Breast epithelium (tissue), 4 donors: ENCODE measurements around the gene OPCML. TPM values are rescaled to one million over a fixed set of nuclear protein-coding genes. Genes with fewer than 3 reads are reported as not detected.

Experiments used
- DNase-seq, 2 donors: peaks; one replicate each; pipeline ENCODE4 v3.0.0-alpha.2; 2019; ENCODE audit warnings: low spot score in 2 of 2
- H3K27ac ChIP-seq, 2 donors: fragments of 200-600 bp; sonication (generic) in 1 of 2; one replicate each; pipeline ENCODE4 v1.5.1; 2016 to 2019; ENCODE audit warnings: mild to moderate bottlenecking in 1 of 2
- H3K27me3 ChIP-seq, 2 donors: fragments of 200-600 bp; sonication (generic) in 1 of 2; one replicate each; pipeline versions ENCODE4 v1.5.1 to v1.6.0; 2017 to 2019; ENCODE audit warnings: control low read depth in 1 of 2, mild to moderate bottlenecking in 1 of 2
- H3K36me3 ChIP-seq: fragments of 200-600 bp; one replicate; pipeline ENCODE4 v1.5.1; 2019
- H3K4me1 ChIP-seq, 2 donors: fragments of 200-600 bp; sonication (generic); one replicate each; pipeline ENCODE4 v1.5.1; 2016 to 2019; ENCODE audit warnings: control low read depth in 1 of 2
- H3K4me3 ChIP-seq, 3 donors: fragments of 200-600 bp; sonication (generic); 1 replicate in 2 of 3; 2 replicates in 1 of 3; pipeline ENCODE4 v1.5.1; 2016 to 2019; ENCODE audit warnings: mild to moderate bottlenecking in 3 of 3, moderate library complexity in 2 of 3
- H3K9me3 ChIP-seq, 2 donors: fragments of 200-600 bp; sonication (generic) in 1 of 2; one replicate each; pipeline ENCODE4 v1.5.1; 2016 to 2019; ENCODE audit warnings: control low read depth in 1 of 2
- CTCF ChIP-seq, 3 donors: fragments of 450-650 bp; IDR thresholded peaks; one replicate each; pipeline ENCODE4 v1.5.1; 2016 to 2017; ENCODE audit warnings: antibody characterized with exemption in 3 of 3, mild to moderate bottlenecking in 3 of 3, moderate library complexity in 3 of 3
- POLR2A ChIP-seq: fragments of 450-650 bp; IDR thresholded peaks from one replicate; pipeline ENCODE4 v1.6.1; 2016; ENCODE audit warnings: antibody characterized with exemption, mild to moderate bottlenecking, moderate library complexity
- POLR2AphosphoS5 ChIP-seq, 3 donors: sonication (generic); formaldehyde crosslinking; IDR thresholded peaks; one replicate each; pipeline ENCODE4 v1.6.1; 2017; ENCODE audit warnings: antibody characterized with exemption in 3 of 3
- intact Hi-C: fragments of 100-400 bp; cut with DNase I; formaldehyde crosslinking; loops from one replicate; pipeline ENCODE4 v1.15.1; 2023; ENCODE audit warnings: low total_unique reads
- total RNA-seq, 3 donors: library from RNA; depleted of rRNA; stranded (reverse); fragments of >200 nt; gene quantifications; one replicate each; pipeline ENCODE4 v1.1.0, GENCODE V29; 2016

Gene OPCML
- total RNA-seq, 3 donors from 2014 or later, result not detected

GRCh38 chr11:132586801-132587200 is 945.5 kb downstream of the OPCML start:
- Histone ChIP-seq H3K9me3 (no peaks in the 10 kb centered on the region), H3K27me3 (no peaks in the 10 kb centered on the region), H3K4me1 (no peaks in the 10 kb centered on the region), H3K4me3 (no peak overlapping the region), H3K27ac (no peak overlapping the region), H3K36me3 (no peaks in the 10 kb centered on the region)
- intact Hi-C loops, result loop anchor here (5.0 kb wide), 1 partner anchor 990 kb away; no protein-coding TSS in a partner anchor
- no peak for TF ChIP-seq CTCF (IDR thresholded peaks at IDR 0.05)
- no peak for TF ChIP-seq POLR2A
- no peak for TF ChIP-seq POLR2AphosphoS5 (IDR thresholded peaks at IDR 0.05)
- DNase-seq, result no peak

DNA sequence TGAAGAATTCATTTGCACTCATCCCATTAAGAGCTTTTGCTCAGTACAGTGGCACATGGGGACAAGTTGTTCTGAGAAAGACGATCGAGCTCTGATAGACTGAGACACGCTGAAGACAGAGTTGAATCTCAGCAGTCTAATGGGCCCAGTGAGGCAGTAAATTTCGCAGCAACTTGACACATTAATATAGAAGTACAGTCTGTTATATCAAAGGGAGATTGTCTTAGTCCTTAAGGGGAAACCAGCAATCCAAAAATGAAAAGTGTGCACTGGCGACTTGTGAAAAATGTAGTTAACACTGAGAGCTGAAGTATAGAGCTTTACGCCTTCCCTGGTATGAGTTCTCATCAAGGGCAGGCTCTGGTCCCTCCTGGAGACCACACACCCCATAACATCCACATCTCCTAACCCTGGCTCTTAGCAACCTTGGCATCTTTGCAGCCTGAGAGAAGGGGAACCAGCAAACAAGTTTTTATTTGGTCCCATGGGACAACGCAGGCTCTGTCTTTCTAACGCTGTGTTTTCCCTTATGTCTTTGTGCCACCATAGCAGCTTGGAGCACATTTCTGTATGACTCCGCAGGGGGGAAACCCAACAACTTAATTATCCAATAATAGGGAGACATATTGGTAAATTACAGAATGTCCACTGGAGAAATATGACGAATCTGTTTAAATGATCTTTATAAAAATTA is 952.5 kb downstream of the OPCML start:
- H3K4me1 ChIP-seq, result no peaks in the 10 kb centered on the region
- H3K4me3 ChIP-seq, result no peak overlapping the region
- H3K36me3 ChIP-seq, result no peaks in the 10 kb centered on the region
- H3K27ac ChIP-seq, result no peak overlapping the region
- DNase-seq, result no peak
- TF ChIP-seq POLR2AphosphoS5 (IDR thresholded peaks at IDR 0.05) (no peak), POLR2A (no peak), CTCF (IDR thresholded peaks at IDR 0.05) (no peak)
- no peaks in the 10 kb centered on the region for H3K27me3 ChIP-seq
- intact Hi-C loops, result no loop called here
- peaks cover 3 to 4% of the 10 kb centered on the region in 2 donors for H3K9me3 ChIP-seq

DNA sequence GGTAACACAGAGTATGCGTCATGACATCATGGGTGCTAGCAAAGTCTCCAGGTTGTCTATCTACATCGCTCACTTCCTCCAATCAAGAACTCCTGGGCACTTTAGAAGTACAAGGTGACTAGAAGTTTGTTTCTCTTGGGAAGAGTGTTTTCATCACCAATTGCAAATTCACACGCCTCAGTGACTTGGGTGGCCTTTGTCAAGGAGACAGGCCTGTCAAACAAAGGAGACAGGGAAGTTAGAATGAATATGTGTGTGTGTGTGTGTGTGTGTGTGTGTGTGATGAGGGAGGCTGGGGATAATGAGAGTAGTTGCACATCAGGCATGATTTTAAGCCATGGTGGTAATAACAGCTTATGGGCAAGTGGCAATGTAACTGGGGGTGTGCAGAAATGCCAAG is 953.2 kb downstream of the OPCML start:
- peaks cover 3 to 4% of the 10 kb centered on the region in 2 donors for H3K9me3 ChIP-seq
- intact Hi-C loops, result no loop called here
- no peaks in the 10 kb centered on the region for H3K27me3 ChIP-seq
- H3K27ac ChIP-seq, result no peak overlapping the region
- no peak overlapping the region for H3K4me3 ChIP-seq
- no peaks in the 10 kb centered on the region for H3K36me3 ChIP-seq
- DNase-seq, result no peak
- H3K4me1 ChIP-seq, result no peaks in the 10 kb centered on the region
- no peak for TF ChIP-seq POLR2AphosphoS5 (IDR thresholded peaks at IDR 0.05)
- TF ChIP-seq POLR2A, result no peak
- no peak for TF ChIP-seq CTCF (IDR thresholded peaks at IDR 0.05)

- intact Hi-C loops, result no loop called here
- no peaks in the 10 kb centered on the region for H3K27me3 ChIP-seq
- H3K36me3 ChIP-seq, result no peaks in the 10 kb centered on the region
- H3K4me3 ChIP-seq, result no peak overlapping the region
- DNase-seq, result no peak
- peaks cover 3 to 4% of the 10 kb centered on the region in 2 donors for H3K9me3 ChIP-seq
- no peak overlapping the region for H3K27ac ChIP-seq
- no peak for TF ChIP-seq POLR2A
- no peak for TF ChIP-seq CTCF (IDR thresholded peaks at IDR 0.05)
- no peak for TF ChIP-seq POLR2AphosphoS5 (IDR thresholded peaks at IDR 0.05)
- H3K4me1 ChIP-seq, result no peaks in the 10 kb centered on the region
Observed at GRCh38 chr11:132578580-132578979, 953.7 kb downstream of the OPCML start.

DNA sequence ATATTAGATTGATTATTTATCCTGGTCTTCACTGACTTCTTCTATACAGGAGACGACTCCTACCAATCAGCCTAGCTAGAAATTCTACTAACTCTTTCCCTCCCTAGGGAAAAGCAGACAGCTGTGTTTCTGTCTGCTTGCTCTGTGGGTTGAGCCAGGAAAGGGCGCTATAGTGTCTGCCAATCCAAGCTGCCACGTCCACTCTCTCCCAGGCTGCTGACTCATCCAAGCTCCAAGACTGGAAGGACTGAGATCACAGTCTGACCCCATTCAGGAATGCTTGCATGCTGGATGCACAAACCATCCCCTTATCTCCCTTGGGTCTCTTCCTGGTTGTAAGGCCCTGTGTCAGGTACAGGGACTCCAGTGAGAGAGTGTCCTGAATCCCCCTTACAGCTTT is 955.6 kb downstream of the OPCML start:
- Histone ChIP-seq H3K4me3 (no peak overlapping the region), H3K4me1 (no peaks in the 10 kb centered on the region), H3K27ac (no peak overlapping the region), H3K27me3 (no peaks in the 10 kb centered on the region), H3K36me3 (no peaks in the 10 kb centered on the region), H3K9me3 (peaks cover 3 to 4% of the 10 kb centered on the region in 2 donors)
- TF ChIP-seq POLR2A, result no peak
- no peak for TF ChIP-seq CTCF (IDR thresholded peaks at IDR 0.05)
- no peak for TF ChIP-seq POLR2AphosphoS5 (IDR thresholded peaks at IDR 0.05)
- intact Hi-C loops, result no loop called here
- DNase-seq, result no peak
